Mesenchymal stem cell (in vitro differentiated cells and primary cell): ENCODE measurements around the gene ANKRD10.

ENCODE experiments used
- DNase-seq: peaks from one replicate; pipeline ENCODE4 v3.0.0-alpha.2; 2013
- H2AFZ ChIP-seq: one replicate; pipeline ENCODE4 v1.6.1; 2013; ENCODE audit warnings: low read depth, mild to moderate bottlenecking, control low read depth, inconsistent platforms, low read length, moderate library complexity
- H2AK5ac ChIP-seq: 2 replicates; pipeline ENCODE4 v1.6.1; 2013; ENCODE audit warnings: low read length, moderate library complexity, mild to moderate bottlenecking, inconsistent platforms; ENCODE audit not compliant: severe bottlenecking
- H2BK120ac ChIP-seq: one replicate; pipeline ENCODE4 v1.6.1; 2013; ENCODE audit warnings: low read depth, mild to moderate bottlenecking, inconsistent platforms, low read length, moderate library complexity
- H2BK12ac ChIP-seq, 2 experiments: one replicate each; pipeline ENCODE4 v1.6.1; 2013; ENCODE audit warnings: inconsistent platforms in 2 of 2, low read length in 2 of 2, mild to moderate bottlenecking in 2 of 2, moderate library complexity in 2 of 2, control low read depth in 1 of 2
- H2BK15ac ChIP-seq: one replicate; pipeline ENCODE4 v1.6.1; 2013; ENCODE audit warnings: mild to moderate bottlenecking, low read depth, inconsistent platforms; ENCODE audit not compliant: poor library complexity, severe bottlenecking
- H2BK5ac ChIP-seq: 2 replicates; pipeline ENCODE4 v1.6.1; 2013; ENCODE audit warnings: low read depth, mild to moderate bottlenecking, low read length, control low read depth, inconsistent platforms; ENCODE audit not compliant: poor library complexity, severe bottlenecking
- H3K14ac ChIP-seq, 2 experiments: one replicate each; pipeline ENCODE4 v1.6.1; 2013; ENCODE audit warnings: inconsistent platforms in 2 of 2, low read length in 2 of 2, control low read depth in 1 of 2, mild to moderate bottlenecking in 1 of 2, moderate library complexity in 1 of 2
- H3K18ac ChIP-seq, 2 experiments: one replicate each; pipeline ENCODE4 v1.6.1; 2013; ENCODE audit warnings: inconsistent platforms in 2 of 2, low read length in 2 of 2, control low read depth in 1 of 2, low read depth in 1 of 2, mild to moderate bottlenecking in 1 of 2
- H3K23ac ChIP-seq, 2 experiments: one replicate each; pipeline ENCODE4 v1.6.1; 2013; ENCODE audit warnings: inconsistent platforms in 2 of 2, low read length in 2 of 2, mild to moderate bottlenecking in 2 of 2, moderate library complexity in 2 of 2, control low read depth in 1 of 2
- H3K27ac ChIP-seq: 2 replicates; pipeline ENCODE4 v1.5.1; 2013; ENCODE audit warnings: mild to moderate bottlenecking, moderate library complexity, low read length, control low read depth, inconsistent platforms; ENCODE audit not compliant: poor library complexity, severe bottlenecking
- H3K27me3 ChIP-seq, 2 experiments: 2 replicates each; pipeline versions ENCODE4 v1.6.1 to v1.7.0; 2013; ENCODE audit warnings: low read length in 2 of 2, mild to moderate bottlenecking in 2 of 2, moderate library complexity in 2 of 2, control low read depth in 1 of 2, inconsistent platforms in 1 of 2; ENCODE audit not compliant: control insufficient read depth in 1 of 2, insufficient read depth in 1 of 2
- H3K36me3 ChIP-seq, 2 experiments: 2 replicates each; pipeline versions ENCODE4 v1.6.1 to v1.7.0; 2013; ENCODE audit warnings: low read length in 2 of 2, control low read depth in 1 of 2, inconsistent platforms in 1 of 2, low read depth in 1 of 2, mild to moderate bottlenecking in 1 of 2; ENCODE audit not compliant: insufficient read depth in 2 of 2, control insufficient read depth in 1 of 2
- H3K4ac ChIP-seq, 2 experiments: one replicate each; pipeline ENCODE4 v1.6.1; 2013; ENCODE audit warnings: inconsistent platforms in 2 of 2, low read length in 2 of 2, mild to moderate bottlenecking in 2 of 2, moderate library complexity in 2 of 2, control low read depth in 1 of 2, low read depth in 1 of 2
- H3K4me1 ChIP-seq: 2 replicates; pipeline ENCODE4 v1.6.1; 2013; ENCODE audit warnings: low read depth, low read length, control low read depth; ENCODE audit not compliant: control insufficient read depth, insufficient read depth
- H3K4me2 ChIP-seq: 2 replicates; pipeline ENCODE4 v1.6.1; 2013; ENCODE audit warnings: low read length, mild to moderate bottlenecking, inconsistent platforms; ENCODE audit not compliant: poor library complexity, severe bottlenecking
- H3K4me3 ChIP-seq, 2 experiments: 2 replicates each; pipeline versions ENCODE4 v1.5.1 to v1.7.0; 2013; ENCODE audit warnings: low read length in 2 of 2, mild to moderate bottlenecking in 2 of 2, control low read depth in 1 of 2, low read depth in 1 of 2; ENCODE audit not compliant: insufficient read depth in 1 of 2
- H3K79me1 ChIP-seq: replicated peaks from 2 replicates; pipeline ENCODE4 v1.6.1; 2013; ENCODE audit warnings: mild to moderate bottlenecking, control low read depth, low read length, inconsistent platforms; ENCODE audit not compliant: poor library complexity, severe bottlenecking
- H3K9ac ChIP-seq: 2 replicates; pipeline ENCODE4 v1.7.0; 2013; ENCODE audit warnings: mild to moderate bottlenecking, low read length, moderate library complexity
- H3K9me3 ChIP-seq: 2 replicates; pipeline ENCODE4 v1.7.0; 2013; ENCODE audit warnings: mild to moderate bottlenecking, low read length; ENCODE audit not compliant: control insufficient read depth
- H4K8ac ChIP-seq: one replicate; pipeline ENCODE4 v1.6.1; 2013; ENCODE audit warnings: inconsistent platforms, mild to moderate bottlenecking, low read length, moderate library complexity
- H4K91ac ChIP-seq: one replicate; pipeline ENCODE4 v1.6.1; 2013; ENCODE audit warnings: mild to moderate bottlenecking, low read length, inconsistent platforms
- WGBS: methylation state at CpG from one replicate; pipeline ENCODE4 v1.1.7; 2013; ENCODE audit warnings: mixed read lengths; 5-methylcytosine and 5-hydroxymethylcytosine counted together

The ANKRD10 gene

DNA sequence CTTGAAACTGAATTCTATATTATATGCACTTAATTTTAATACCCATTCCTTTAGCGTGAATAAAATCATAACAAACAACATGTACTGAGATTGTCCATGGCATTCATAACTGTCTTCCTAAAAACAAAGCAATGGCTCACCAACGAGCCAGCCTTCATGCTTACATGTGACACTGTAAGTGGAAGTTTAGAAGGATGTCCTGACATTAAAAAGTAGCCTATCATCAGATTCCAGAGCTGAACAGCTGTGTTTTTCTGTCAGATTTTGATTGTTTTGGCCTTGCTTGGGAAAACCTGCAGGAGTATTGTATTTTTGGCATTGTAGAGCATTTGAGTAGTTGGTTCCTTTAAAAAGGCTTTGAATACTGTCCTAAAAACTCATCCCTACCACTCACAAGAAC, 21.3 kb downstream of the ANKRD10 start:
- Histone ChIP-seq H3K9ac (no peak overlapping the region), H3K14ac (no peak overlapping the region), H3K4me1 (no peaks in the 10 kb centered on the region), H3K9me3 (no peaks in the 10 kb centered on the region), H3K27ac (no peak overlapping the region), H3K79me1 (peaks cover 14% of the 10 kb centered on the region), H2BK120ac (no peak overlapping the region), H2BK15ac (no peak overlapping the region), H2AK5ac (no peak overlapping the region), H4K8ac (no peak overlapping the region), H4K91ac (no peak overlapping the region), H3K4me2 (no peak overlapping the region), H2BK12ac (no peak overlapping the region), H3K4me3 (no peak overlapping the region), H3K23ac (no peak overlapping the region), H3K4ac (no peak overlapping the region), H2AFZ (no peak overlapping the region), H2BK5ac (no peak overlapping the region), H3K36me3 (peaks cover 3 to 70% of the 10 kb centered on the region in 2 experiments), H3K18ac (no peak overlapping the region), H3K27me3 (no peaks in the 10 kb centered on the region)
- DNase-seq = no peak
- 97% methylated on average over 2 of the region's 2 CpGs for WGBS

DNA sequence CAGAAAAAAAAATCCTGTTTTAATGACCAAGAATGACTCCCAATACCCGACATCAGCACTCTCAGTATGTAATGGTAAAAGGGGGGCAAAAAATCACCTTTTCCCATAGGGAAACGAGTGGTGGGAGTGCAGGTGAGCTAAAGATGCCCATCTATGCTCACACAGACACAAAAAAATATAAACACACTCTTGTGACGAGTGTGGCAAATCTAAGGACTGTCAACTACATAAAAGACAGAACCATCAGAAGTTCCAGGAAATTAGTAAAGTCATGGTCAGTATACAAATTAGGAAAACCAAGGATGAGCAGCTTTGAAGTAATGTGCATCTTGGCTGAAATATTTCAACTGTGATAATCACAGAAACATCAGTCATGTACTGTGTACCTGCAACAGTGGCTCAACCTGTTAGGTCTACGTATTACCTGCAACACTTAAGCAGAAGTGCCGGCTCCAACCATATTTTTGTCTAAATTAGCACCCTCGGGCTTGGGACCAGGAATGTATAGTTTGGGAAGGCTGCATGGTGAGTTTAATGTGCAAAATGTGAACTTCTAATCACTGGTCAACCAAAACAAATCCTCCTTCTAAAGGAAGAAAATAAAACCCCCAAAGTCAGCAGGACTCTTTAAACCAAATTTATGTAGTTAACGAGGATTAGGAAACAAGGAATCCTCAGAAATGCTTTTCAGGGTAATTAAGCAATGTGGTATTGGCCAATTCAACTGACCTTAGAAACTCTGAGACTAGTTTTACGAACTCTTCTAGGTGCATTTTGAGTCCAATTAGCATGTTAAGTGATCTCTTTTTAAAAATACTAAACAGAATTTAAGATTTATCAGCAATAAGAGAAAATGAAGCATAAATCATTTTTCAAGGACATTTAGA, 24.3 kb downstream of the ANKRD10 start:
- H4K91ac ChIP-seq = no peak overlapping the region
- 80% methylated on average over 1 of the region's 8 CpGs for WGBS
- H3K4me1 ChIP-seq = peaks cover 3% of the 10 kb centered on the region

DNA sequence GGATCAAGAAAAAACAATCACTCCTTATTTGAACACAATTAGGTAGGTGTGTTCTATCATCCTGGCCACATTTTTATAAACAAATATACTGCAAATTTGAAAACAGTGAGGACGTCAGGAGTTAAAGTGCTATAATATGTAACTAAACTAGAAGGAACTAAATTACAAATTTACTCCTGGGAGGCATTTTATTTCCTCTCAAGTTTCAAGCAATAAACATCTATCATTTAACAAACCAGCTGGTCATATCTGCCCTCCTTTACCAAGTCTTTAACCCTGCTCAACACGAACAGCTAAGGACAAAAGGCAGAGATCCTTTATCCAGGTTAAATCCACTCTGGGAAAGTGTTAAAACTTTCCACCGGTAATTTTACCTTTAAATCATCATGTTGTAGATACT, 26.5 kb downstream of the ANKRD10 start:
- H3K4me2 ChIP-seq = no peak overlapping the region
- no peak overlapping the region for H3K4ac ChIP-seq
- H3K23ac ChIP-seq = no peak overlapping the region
- no peak for DNase-seq
- no peak overlapping the region for H3K9ac ChIP-seq
- no peak overlapping the region for H3K4me3 ChIP-seq
- no peak overlapping the region for H3K27ac ChIP-seq
- no peak overlapping the region for H2BK120ac ChIP-seq
- WGBS = 88% methylated on average over 1 of the region's 3 CpGs
- H3K4me1 ChIP-seq = peaks cover 4% of the 10 kb centered on the region
- H2BK12ac ChIP-seq = no peak overlapping the region
- H4K8ac ChIP-seq = no peak overlapping the region
- H2AFZ ChIP-seq = no peak overlapping the region
- H2BK5ac ChIP-seq = no peak overlapping the region
- no peaks in the 10 kb centered on the region for H3K27me3 ChIP-seq
- H3K14ac ChIP-seq = no peak overlapping the region
- no peak overlapping the region for H4K91ac ChIP-seq
- H2AK5ac ChIP-seq = no peak overlapping the region
- no peaks in the 10 kb centered on the region for H3K9me3 ChIP-seq
- H3K18ac ChIP-seq = no peak overlapping the region
- H3K79me1 ChIP-seq = peaks cover 9% of the 10 kb centered on the region
- H2BK15ac ChIP-seq = no peak overlapping the region
- peaks cover 7 to 29% of the 10 kb centered on the region in 2 experiments for H3K36me3 ChIP-seq

More for the DNA sequence above, 24.3 kb downstream of the ANKRD10 start:
- Histone ChIP-seq H4K8ac (no peak overlapping the region), H2AFZ (no peak overlapping the region), H3K4ac (no peak overlapping the region), H2BK12ac (no peak overlapping the region), H2BK5ac (no peak overlapping the region), H3K23ac (no peak overlapping the region), H2AK5ac (no peak overlapping the region), H3K27ac (no peak overlapping the region), H3K9ac (no peak overlapping the region), H3K14ac (no peak overlapping the region), H3K79me1 (peaks cover 10% of the 10 kb centered on the region), H2BK15ac (no peak overlapping the region), H2BK120ac (no peak overlapping the region), H3K4me3 (no peak overlapping the region), H3K27me3 (no peaks in the 10 kb centered on the region), H3K4me2 (no peak overlapping the region), H3K18ac (no peak overlapping the region), H3K36me3 (peaks cover 7 to 42% of the 10 kb centered on the region in 2 experiments), H3K9me3 (no peaks in the 10 kb centered on the region)
- no peak for DNase-seq

DNA sequence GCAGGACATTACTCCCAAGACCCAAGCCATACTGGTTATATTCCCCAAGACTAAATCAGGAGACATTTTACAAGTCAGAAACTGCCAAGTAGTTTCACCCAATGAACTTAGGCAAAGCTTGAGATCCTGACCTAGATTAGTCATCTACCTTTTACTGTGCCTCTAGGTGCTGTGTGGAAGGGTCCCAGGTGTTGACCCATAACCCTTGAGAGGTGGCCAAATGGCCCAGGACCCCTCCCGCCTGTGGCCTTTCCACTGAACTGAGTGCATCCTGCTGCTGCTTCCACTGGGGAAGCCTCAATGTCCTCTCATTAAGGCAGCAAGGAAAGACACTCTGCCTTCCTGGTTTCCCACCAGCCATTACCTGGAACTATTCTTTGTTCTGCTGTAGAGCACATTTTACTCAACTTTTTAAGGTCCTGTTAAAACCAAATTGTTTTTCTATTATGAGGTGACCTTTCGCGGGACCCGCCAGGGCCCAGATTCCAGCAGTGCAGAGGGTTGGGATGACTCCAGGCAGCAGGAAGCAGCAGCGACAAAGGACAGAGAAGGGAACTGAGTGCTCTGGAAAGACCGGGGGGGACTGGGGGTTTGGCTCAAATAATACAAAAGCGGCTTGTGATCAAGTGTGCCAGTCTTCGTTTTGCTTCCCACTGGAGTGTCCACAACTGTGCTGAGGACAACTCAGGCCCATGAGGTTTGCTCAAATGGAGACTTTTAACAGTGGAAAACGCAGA, 27.1 kb downstream of the ANKRD10 start:
- Histone ChIP-seq H4K8ac (no peak overlapping the region), H3K27ac (no peak overlapping the region), H3K79me1 (peaks cover 6% of the 10 kb centered on the region), H3K9ac (no peak overlapping the region), H3K23ac (no peak overlapping the region), H3K27me3 (no peaks in the 10 kb centered on the region), H3K4me2 (no peak overlapping the region), H3K9me3 (no peaks in the 10 kb centered on the region), H2BK120ac (no peak overlapping the region), H2BK15ac (no peak overlapping the region), H2AK5ac (no peak overlapping the region), H2AFZ (no peak overlapping the region), H3K4me3 (no peak overlapping the region), H3K36me3 (peaks cover 6 to 23% of the 10 kb centered on the region in 2 experiments), H3K14ac (no peak overlapping the region), H3K18ac (peak overlapping the region in 1 of 2 experiments; percentile 48), H2BK5ac (no peak overlapping the region), H4K91ac (no peak overlapping the region), H3K4ac (no peak overlapping the region), H3K4me1 (peaks cover 4% of the 10 kb centered on the region), H2BK12ac (no peak overlapping the region)
- 89% methylated on average over 9 of the region's 9 CpGs for WGBS
- DNase-seq = no peak
